Activated CD4-positive, alpha-beta T cell treated with anti-CD3 and anti-CD28 coated beads for 36 hours (primary cell): Measurements from ENCODE around the gene MECR. TPM values are rescaled to one million over a fixed set of nuclear protein-coding genes. Genes with fewer than 3 reads are reported as not detected.

ENCODE experiments used
- ATAC-seq: fragments of 200-7000 bp; cut with Tn5 transposase; one replicate; pipeline ENCODE4 v1.10.0; 2021; ENCODE audit warnings: mild to moderate bottlenecking, moderate library complexity
- CTCF ChIA-PET: fragments of 350-600 bp; sonication (Branson Sonifier 250); formaldehyde crosslinking; loops from one replicate; lab custom pipeline; 2021; ENCODE audit warnings: antibody characterized with exemption; lab: Charles Lee
- POLR2A ChIA-PET: fragments of 350-600 bp; sonication (Branson Sonifier 250); formaldehyde crosslinking; loops from one replicate; lab custom pipeline; 2021; ENCODE audit warnings: antibody characterized with exemption, inconsistent platforms; lab: Charles Lee
- DNase-seq: peaks from one replicate; pipeline ENCODE4 v3.0.0-alpha.2; 2020
- H3K27ac Mint-ChIP-seq: one replicate; pipeline ENCODE4 v1.8.0; 2021; ENCODE audit warnings: mixed read lengths
- H3K27me3 Mint-ChIP-seq: one replicate; pipeline ENCODE4 v1.8.0; 2021; ENCODE audit warnings: mixed read lengths
- H3K36me3 Mint-ChIP-seq: one replicate; pipeline ENCODE4 v1.8.0; 2021; ENCODE audit warnings: low read depth, mixed read lengths
- H3K4me1 Mint-ChIP-seq: one replicate; pipeline ENCODE4 v1.8.0; 2021; ENCODE audit warnings: mixed read lengths
- H3K4me3 Mint-ChIP-seq: one replicate; pipeline ENCODE4 v1.8.0; 2021; ENCODE audit warnings: mild to moderate bottlenecking, moderate library complexity, mixed read lengths
- H3K9me3 Mint-ChIP-seq: one replicate; pipeline ENCODE4 v1.8.0; 2021; ENCODE audit warnings: low read depth, mixed read lengths
- intact Hi-C, 2 experiments: fragments of 100-400 bp; cut with DNase I in 1 of 2; cut with micrococcal nuclease in 1 of 2; formaldehyde crosslinking; loops; one replicate each; pipeline versions ENCODE4 v1.14.2 to v1.15.1; 2022 to 2024; cut with DNase I, micrococcal nuclease
- total RNA-seq, 2 experiments: library from RNA; stranded (reverse); gene quantifications; one replicate each; pipeline ENCODE4 v1.2.3, GENCODE V29; 2021

Gene MECR
- total RNA-seq, 2 experiments from 2014 or later: 41.3 to 43.1 TPM

DNA sequence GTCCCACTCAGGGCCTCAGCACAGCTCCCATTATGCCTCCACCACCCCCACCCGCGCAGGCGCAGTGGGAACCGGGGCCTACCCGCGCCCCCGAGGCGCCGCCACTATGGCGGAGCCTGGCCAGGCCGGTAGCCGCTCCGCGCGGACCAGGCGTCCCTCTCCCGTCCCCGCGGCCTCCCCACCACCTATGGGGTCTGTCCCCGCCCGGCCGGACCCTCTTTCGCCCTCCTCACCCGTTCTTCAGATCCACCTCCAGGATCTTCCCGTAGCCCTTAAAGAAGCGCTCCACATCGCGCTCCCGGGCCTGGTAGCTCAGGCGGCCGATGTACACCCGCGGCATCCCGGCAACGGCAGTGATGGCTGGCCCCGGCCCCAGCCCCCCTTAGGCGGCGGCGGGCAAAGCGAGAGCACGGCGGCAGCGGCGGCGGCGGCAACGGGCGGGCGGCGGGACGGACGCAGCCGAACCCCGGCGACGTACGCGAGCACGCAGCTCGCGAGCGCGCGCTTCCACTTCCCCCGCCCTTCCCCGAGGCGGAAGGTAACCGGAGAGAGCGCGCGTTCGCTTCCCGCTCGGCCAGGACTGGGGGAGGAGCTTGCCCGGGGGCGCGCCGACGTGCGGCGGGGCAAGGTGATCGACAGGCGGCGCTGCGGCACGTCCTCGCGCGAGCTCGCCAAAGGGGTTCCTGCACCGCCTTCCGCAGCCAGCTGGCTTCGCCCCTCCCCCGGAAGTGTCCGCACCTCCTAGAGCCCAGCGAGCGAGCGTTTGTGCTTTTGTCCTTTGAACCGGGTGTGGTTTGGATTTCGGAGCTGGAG, 49.1 kb downstream of the MECR start, which contains the start of gene SRSF4:
SRSF4 (minus strand) TSS at position 488 of the 813 bp plus-strand sequence; CDS start at position 340, 148 bp downstream.
- H3K36me3 Mint-ChIP-seq: peaks cover 39% of the 10 kb centered on the region
- ATAC-seq (peak; percentile 91), DNase-seq (peak; percentile 100)
- peak within 1 kb of the TSS; percentile 99 for H3K27ac Mint-ChIP-seq
- ChIA-PET CTCF (interaction anchor here (0.7 to 2.9 kb wide), 21 partner anchors 10 to 1601 kb away, joined by 3 to 33 read pairs (median 3); partner anchors contain the start of genes GMEB1 and YTHDF2), POLR2A (interaction anchor here (0.6 to 2.1 kb wide), 15 partner anchors 11 to 1537 kb away, joined by 3 to 15 read pairs (median 7); partner anchors contain the start of genes EPB41, MECR, RNU11 and TAF12)
- no peaks in the 10 kb centered on the region for H3K9me3 Mint-ChIP-seq
- intact Hi-C loops: loop anchor here (1.0 to 5.0 kb wide), 22 partner anchors 21 to 1883 kb away; partner anchors contain the start of genes EPB41 (in 1 of the 2), GMEB1 (in 1 of the 2), MECR (in 1 of the 2) and MED18 (in 1 of the 2)
- no peaks in the 10 kb centered on the region for H3K27me3 Mint-ChIP-seq
- H3K4me3 Mint-ChIP-seq: peak within 1 kb of the TSS; percentile 87
- peaks cover 39% of the 10 kb centered on the region for H3K4me1 Mint-ChIP-seq

GRCh38 chr1:29180497-29181412, 50.0 kb downstream of the MECR start:
- ChIA-PET CTCF (interaction anchor here (0.6 to 2.9 kb wide), 13 partner anchors 22 to 1602 kb away, joined by 3 to 33 read pairs (median 3); partner anchors contain the start of genes GMEB1 and YTHDF2), POLR2A (interaction anchor here (1.3 to 2.1 kb wide), 10 partner anchors 10 to 1538 kb away, joined by 3 to 15 read pairs (median 7); partner anchors contain the start of genes EPB41, MECR, RNU11 and TAF12)
- DNase-seq (peak; percentile 61), ATAC-seq (no peak)
- no peaks in the 10 kb centered on the region for H3K27me3 Mint-ChIP-seq
- H3K36me3 Mint-ChIP-seq: peaks cover 43% of the 10 kb centered on the region
- no peaks in the 10 kb centered on the region for H3K9me3 Mint-ChIP-seq
- H3K4me1 Mint-ChIP-seq: peaks cover 45% of the 10 kb centered on the region
- peak overlapping the region; percentile 87 for H3K4me3 Mint-ChIP-seq
- H3K27ac Mint-ChIP-seq: peak overlapping the region; percentile 99
- intact Hi-C loops: loop anchor here (1.0 to 5.0 kb wide), 19 partner anchors 22 to 1884 kb away; partner anchors contain the start of genes EPB41 (in 1 of the 2), GMEB1 (in 1 of the 2), MED18 (in 1 of the 2) and PUM1 (in 1 of the 2)

DNA sequence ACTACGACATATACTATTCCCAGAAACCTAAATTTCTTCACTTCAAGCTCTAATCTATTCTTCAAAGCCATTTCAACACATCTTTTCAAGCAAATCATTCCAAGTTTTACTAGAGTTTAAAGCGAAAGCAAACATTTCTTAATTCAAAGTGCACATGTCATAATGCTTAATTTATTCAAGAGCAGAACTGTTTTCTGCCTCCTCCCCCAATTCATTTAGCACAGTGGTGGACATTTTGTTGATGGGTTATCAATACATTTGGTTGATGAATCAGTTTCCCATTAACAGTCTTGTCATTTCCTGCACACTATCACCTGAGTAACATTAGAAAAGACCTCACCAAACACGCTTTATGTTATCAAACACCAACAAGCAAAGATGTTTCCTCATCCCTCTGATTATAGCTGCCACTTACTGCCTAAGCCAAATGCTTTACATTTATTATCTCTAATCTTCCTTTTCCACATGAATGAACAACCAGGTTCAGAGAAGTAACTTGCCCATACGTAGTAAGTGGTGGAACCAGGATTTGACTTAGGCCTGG, 51.0 kb downstream of the MECR start:
- peaks cover 45% of the 10 kb centered on the region for H3K4me1 Mint-ChIP-seq

GRCh38 chr1:29177022-29177705, 53.6 kb downstream of the MECR start:
- POLR2A ChIA-PET: no interaction called here
- Mint-ChIP-seq H3K27ac (peak overlapping the region; percentile 71), H3K36me3 (peaks cover 54% of the 10 kb centered on the region), H3K4me3 (peak overlapping the region; percentile 11), H3K9me3 (no peaks in the 10 kb centered on the region), H3K4me1 (peaks cover 52% of the 10 kb centered on the region), H3K27me3 (no peaks in the 10 kb centered on the region)
- ATAC-seq (no peak), DNase-seq (no peak)
- CTCF ChIA-PET: interaction anchor here (1.1 kb wide), 1 partner anchor 25 kb away, joined by 4 read pairs; no protein-coding TSS in a partner anchor
- intact Hi-C loops: no loop called here

More for the DNA sequence above, 51.0 kb downstream of the MECR start:
- Mint-ChIP-seq H3K27ac (peak overlapping the region; percentile 99), H3K36me3 (peaks cover 44% of the 10 kb centered on the region), H3K9me3 (no peaks in the 10 kb centered on the region), H3K4me3 (peak overlapping the region; percentile 87), H3K27me3 (no peaks in the 10 kb centered on the region)
- DNase-seq (no peak), ATAC-seq (no peak)
- ChIA-PET POLR2A (interaction anchor here (0.9 to 1.4 kb wide), 2 partner anchors 120 to 536 kb away, joined by 3 read pairs; no protein-coding TSS in a partner anchor), CTCF (interaction anchor here (0.7 to 1.7 kb wide), 5 partner anchors 23 to 443 kb away, joined by 3 to 8 read pairs (median 4); partner anchors contain the start of gene YTHDF2)
- intact Hi-C loops: loop anchor here (2.0 to 5.0 kb wide), 8 partner anchors 57 to 1885 kb away; partner anchors contain the start of genes PUM1 (in 1 of the 2), TMEM200B (in 1 of the 2) and TRNAU1AP (in 1 of the 2)

DNA sequence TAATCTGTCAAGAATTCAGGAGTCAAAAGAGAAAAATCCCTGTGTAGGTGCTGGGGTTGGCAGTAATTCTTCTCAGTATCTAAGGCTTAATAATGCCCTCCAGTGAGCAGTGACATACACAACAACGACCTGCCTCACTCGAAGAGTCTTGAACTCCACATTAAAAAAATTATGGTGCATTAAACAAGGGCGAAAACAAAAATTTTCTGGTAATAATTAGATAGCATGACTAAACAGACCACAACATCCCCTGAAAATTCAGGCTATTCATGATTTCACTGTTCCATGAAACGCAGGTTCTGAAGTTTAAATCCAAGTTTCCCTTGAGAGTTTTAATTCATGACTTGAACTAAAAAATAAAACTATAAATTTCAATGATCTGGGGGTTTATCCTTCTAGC, 54.2 kb downstream of the MECR start:
- H3K27me3 Mint-ChIP-seq: no peaks in the 10 kb centered on the region
- H3K4me1 Mint-ChIP-seq: peaks cover 55% of the 10 kb centered on the region
- H3K4me3 Mint-ChIP-seq: no peak overlapping the region
- intact Hi-C loops: no loop called here
- no peak for ATAC-seq
- ChIA-PET POLR2A (no interaction called here), CTCF (interaction anchor here (1.1 kb wide), 1 partner anchor 26 kb away, joined by 4 read pairs; no protein-coding TSS in a partner anchor)
- peaks cover 58% of the 10 kb centered on the region for H3K36me3 Mint-ChIP-seq
- no peak for DNase-seq
- no peaks in the 10 kb centered on the region for H3K9me3 Mint-ChIP-seq
- no peak overlapping the region for H3K27ac Mint-ChIP-seq

DNA sequence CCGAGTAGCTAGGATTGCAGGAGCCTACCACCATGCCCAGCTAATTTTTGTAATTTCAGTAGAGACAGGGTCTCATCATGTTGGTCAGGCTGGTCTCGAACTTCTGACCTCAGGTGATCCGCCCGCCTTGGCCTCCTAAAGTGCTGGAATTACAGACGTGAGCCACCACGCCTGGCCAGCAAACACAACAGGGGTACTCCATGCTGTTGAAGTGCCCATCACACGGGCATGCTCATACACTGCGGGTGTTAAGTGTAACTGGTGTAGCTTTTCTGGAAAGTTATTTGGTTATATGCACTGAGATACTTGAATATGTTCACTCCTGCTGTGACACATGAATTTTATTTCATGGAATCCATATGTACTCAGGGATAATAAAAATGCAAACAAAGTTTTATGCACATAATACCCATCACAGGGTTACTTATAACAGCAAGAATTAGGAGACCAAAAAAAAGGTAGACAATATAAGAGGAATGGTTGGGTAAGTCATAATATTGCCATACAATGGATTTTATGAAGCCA, 58.3 kb downstream of the MECR start:
- POLR2A ChIA-PET: interaction anchor here (1.0 kb wide), 1 partner anchor 55 kb away, joined by 3 read pairs; no protein-coding TSS in a partner anchor
- Mint-ChIP-seq H3K4me3 (no peak overlapping the region), H3K36me3 (peaks cover 51% of the 10 kb centered on the region), H3K4me1 (peaks cover 62% of the 10 kb centered on the region), H3K27me3 (no peaks in the 10 kb centered on the region), H3K27ac (no peak overlapping the region), H3K9me3 (no peaks in the 10 kb centered on the region)
- intact Hi-C loops: no loop called here
- DNase-seq (no peak), ATAC-seq (no peak)
- CTCF ChIA-PET: no interaction called here

GRCh38 chr1:29171521-29171920, 59.2 kb downstream of the MECR start:
- Mint-ChIP-seq H3K9me3 (no peaks in the 10 kb centered on the region), H3K27ac (peak overlapping the region; percentile 76), H3K4me1 (peaks cover 62% of the 10 kb centered on the region), H3K4me3 (no peak overlapping the region), H3K27me3 (no peaks in the 10 kb centered on the region), H3K36me3 (peaks cover 49% of the 10 kb centered on the region)
- intact Hi-C loops: no loop called here
- CTCF ChIA-PET: interaction anchor here (0.9 to 1.0 kb wide), 2 partner anchors 13 to 24 kb away, joined by 3 to 5 read pairs; no protein-coding TSS in a partner anchor
- DNase-seq (no peak), ATAC-seq (no peak)
- POLR2A ChIA-PET: interaction anchor here (0.6 to 2.0 kb wide), 2 partner anchors 10 to 26 kb away, joined by 3 to 8 read pairs; partner anchors contain the start of gene SRSF4

GRCh38 chr1:29171089-29171488, 59.6 kb downstream of the MECR start:
- Mint-ChIP-seq H3K4me1 (peaks cover 60% of the 10 kb centered on the region), H3K27ac (peak overlapping the region; percentile 76), H3K27me3 (no peaks in the 10 kb centered on the region), H3K36me3 (peaks cover 47% of the 10 kb centered on the region), H3K4me3 (no peak overlapping the region), H3K9me3 (no peaks in the 10 kb centered on the region)
- CTCF ChIA-PET: interaction anchor here (0.7 to 1.0 kb wide), 3 partner anchors 14 to 113 kb away, joined by 3 to 5 read pairs (median 3); no protein-coding TSS in a partner anchor
- POLR2A ChIA-PET: interaction anchor here (0.6 to 2.0 kb wide), 2 partner anchors 10 to 27 kb away, joined by 3 to 8 read pairs; partner anchors contain the start of gene SRSF4
- intact Hi-C loops: no loop called here
- DNase-seq (no peak), ATAC-seq (no peak)

DNA sequence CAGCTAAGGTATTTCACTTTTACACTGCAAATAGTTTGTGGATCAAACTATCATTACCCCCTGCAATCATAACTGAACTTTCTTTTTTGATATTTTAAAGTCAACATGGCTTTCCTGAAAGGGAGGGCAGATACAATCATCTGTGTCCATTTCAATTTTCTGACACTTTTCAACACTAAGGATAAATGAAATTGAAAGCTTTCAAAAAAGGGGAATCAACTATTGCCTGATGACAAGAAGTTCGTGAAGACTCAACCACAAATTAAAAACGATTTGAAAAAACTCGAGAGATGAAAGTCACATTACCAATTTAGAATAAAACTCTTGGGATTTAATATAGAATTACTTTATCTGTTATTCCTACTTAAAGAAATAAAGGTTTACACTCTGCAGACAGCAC, 60.8 kb downstream of the MECR start:
- no peak overlapping the region for H3K4me3 Mint-ChIP-seq
- no peaks in the 10 kb centered on the region for H3K9me3 Mint-ChIP-seq
- H3K4me1 Mint-ChIP-seq: peaks cover 64% of the 10 kb centered on the region
- peaks cover 48% of the 10 kb centered on the region for H3K36me3 Mint-ChIP-seq
- intact Hi-C loops: no loop called here
- no peak for ATAC-seq
- DNase-seq: no peak
- CTCF ChIA-PET: interaction anchor here (0.8 to 1.9 kb wide), 2 partner anchors 12 to 941 kb away, joined by 5 to 8 read pairs; partner anchors contain the start of gene SRSF4
- H3K27ac Mint-ChIP-seq: peak overlapping the region; percentile 7
- no peaks in the 10 kb centered on the region for H3K27me3 Mint-ChIP-seq
- POLR2A ChIA-PET: interaction anchor here (2.0 kb wide), 1 partner anchor 12 kb away, joined by 8 read pairs; the partner anchor contains the start of gene SRSF4
